Endothelial cell of umbilical vein (primary cell): ENCODE measurements around the gene LIN7C. TPM values are rescaled to one million over a fixed set of nuclear protein-coding genes. Genes with fewer than 3 reads are reported as not detected.

Source experiments
- BruUV-seq: library from RNA; stranded (reverse); fragments of 400-500 nt; replicated peaks from 2 replicates; lab custom pipeline; 2021; lab: Mats Ljungman, UMichigan
- CTCF ChIA-PET: fragments of 300-600, 350-600 bp; sonication (Branson Sonifier 250); formaldehyde crosslinking; loops from one replicate; lab custom pipeline; 2021; ENCODE audit warnings: antibody characterized with exemption, inconsistent platforms; lab: Charles Lee
- POLR2A ChIA-PET: fragments of 300-600, 350-600 bp; sonication (Branson Sonifier 250); formaldehyde crosslinking; loops from one replicate; lab custom pipeline; 2021; ENCODE audit warnings: antibody characterized with exemption, inconsistent platforms; lab: Charles Lee
- DNase-seq: peaks from one replicate; pipeline ENCODE4 v3.0.0-alpha.2; 2011; ENCODE audit warnings: low read depth, low spot score
- FAIRE-seq: peaks from 2 replicates; lab custom pipeline; 2011; peaks lifted over from hg19 to GRCh38; lab: Jason Lieb, UNC
- H2AFZ ChIP-seq: 2 replicates; pipeline ENCODE4 v1.6.0; 2012; ENCODE audit warnings: low read depth, low read length, control low read depth, inconsistent platforms
- H3K27ac ChIP-seq: 2 replicates; pipeline ENCODE4 v1.5.1; 2011; ENCODE audit warnings: low read depth, mild to moderate bottlenecking, control low read depth, low read length, moderate library complexity; ENCODE audit not compliant: insufficient read depth
- H3K27me3 ChIP-seq, 2 experiments: 2 replicates each; pipeline versions ENCODE4 v1.6.0 to v1.6.1; 2011; ENCODE audit warnings: low read length in 2 of 2, mixed read lengths in 1 of 2; ENCODE audit not compliant: control insufficient read depth in 2 of 2, insufficient read depth in 2 of 2
- H3K36me3 ChIP-seq, 2 experiments: 2 replicates in 1 of 2; 3 replicates in 1 of 2; pipeline ENCODE4 v1.5.1; 2011; ENCODE audit warnings: low read length in 2 of 2, mild to moderate bottlenecking in 1 of 2, moderate library complexity in 1 of 2; ENCODE audit not compliant: control insufficient read depth in 2 of 2, insufficient read depth in 2 of 2; ENCODE audit errors: extremely low read depth in 1 of 2
- H3K4me1 ChIP-seq: 3 replicates; pipeline ENCODE4 v1.5.1; 2011; ENCODE audit warnings: mild to moderate bottlenecking, low read length; ENCODE audit not compliant: control insufficient read depth, insufficient read depth; ENCODE audit errors: extremely low read depth
- H3K4me2 ChIP-seq: 2 replicates; pipeline ENCODE4 v1.6.1; 2011; ENCODE audit warnings: low read length, control low read depth, mixed read lengths; ENCODE audit not compliant: insufficient read depth
- H3K4me3 ChIP-seq, 3 experiments: fragments of 200-600 bp in 1 of 3; sonication (generic), shearing (Covaris generic) in 1 of 3; replicated peaks in 1 of 3; 2 replicates each; pipeline ENCODE4 v1.5.1; 2011 to 2016; ENCODE audit warnings: control low read depth in 3 of 3, low read length in 3 of 3, mild to moderate bottlenecking in 2 of 3, inconsistent platforms in 1 of 3, low read depth in 1 of 3, moderate library complexity in 1 of 3; ENCODE audit not compliant: insufficient read depth in 1 of 3
- H3K79me2 ChIP-seq: 2 replicates; pipeline ENCODE4 v1.6.0; 2012; ENCODE audit warnings: low read length, inconsistent platforms; ENCODE audit not compliant: control insufficient read depth, insufficient read depth
- H3K9ac ChIP-seq: replicated peaks from 2 replicates; pipeline ENCODE3; 2011; ENCODE audit warnings: low read length, control low read depth; ENCODE audit not compliant: insufficient read depth; ENCODE audit errors: extremely low read depth
- H3K9me1 ChIP-seq: replicated peaks from 3 replicates; pipeline ENCODE4 v1.6.0; 2011; ENCODE audit warnings: mild to moderate bottlenecking, low read length; ENCODE audit not compliant: control insufficient read depth, insufficient read depth; ENCODE audit errors: extremely low read depth
- H3K9me3 ChIP-seq: replicated peaks from 2 replicates; pipeline ENCODE4 v1.5.1; 2012; ENCODE audit warnings: low read length, inconsistent platforms; ENCODE audit not compliant: control insufficient read depth, insufficient read depth
- H4K20me1 ChIP-seq: replicated peaks from 2 replicates; pipeline ENCODE3; 2011; ENCODE audit warnings: mild to moderate bottlenecking, low read length; ENCODE audit not compliant: control insufficient read depth, insufficient read depth; ENCODE audit errors: extremely low read depth
- CTCF ChIP-seq, 2 donors: IDR thresholded peaks; 1 replicate in 1 of 2; 2 replicates in 1 of 2; pipeline ENCODE4 v1.5.1; 2011; ENCODE audit warnings: low read length in 2 of 2, mild to moderate bottlenecking in 2 of 2, moderate library complexity in 2 of 2, control low read depth in 1 of 2, inconsistent platforms in 1 of 2, low read depth in 1 of 2; ENCODE audit not compliant: insufficient read depth in 1 of 2; ENCODE audit errors: extremely low read depth in 1 of 2
- EZH2 ChIP-seq: IDR thresholded peaks from 2 replicates; pipeline ENCODE4 v1.6.1; 2012; ENCODE audit warnings: borderline replicate concordance, low read depth, mild to moderate bottlenecking, moderate library complexity, low read length, inconsistent platforms; ENCODE audit not compliant: severe bottlenecking
- FOS ChIP-seq: IDR thresholded peaks from 2 replicates; pipeline ENCODE4 v1.6.1; 2011; ENCODE audit warnings: mild to moderate bottlenecking, low read length, moderate library complexity, borderline replicate concordance; ENCODE audit not compliant: insufficient read depth
- GATA2 ChIP-seq: IDR thresholded peaks from 2 replicates; pipeline ENCODE4 v1.7.0; 2011; ENCODE audit warnings: low read depth, mild to moderate bottlenecking, moderate library complexity, mixed read lengths, low read length; ENCODE audit not compliant: insufficient read length, insufficient read depth
- JUN ChIP-seq: IDR thresholded peaks from 2 replicates; pipeline ENCODE4 v1.6.1; 2011; ENCODE audit warnings: borderline replicate concordance, low read depth; ENCODE audit not compliant: insufficient read length, insufficient read depth
- MAX ChIP-seq: IDR thresholded peaks from 2 replicates; pipeline ENCODE4 v1.6.1; 2011; ENCODE audit not compliant: insufficient read depth, insufficient read length
- MYC ChIP-seq: IDR thresholded peaks from one replicate; pipeline ENCODE4 v1.6.1; 2011; ENCODE audit warnings: mild to moderate bottlenecking, low read depth, low read length
- POLR2A ChIP-seq: IDR thresholded peaks from 2 replicates; pipeline ENCODE4 v1.6.1; 2012; ENCODE audit warnings: low read depth, mild to moderate bottlenecking, control low read depth, low read length
- POLR2AphosphoS5 ChIP-seq: IDR thresholded peaks from 2 replicates; pipeline ENCODE4 v1.6.1; 2012; ENCODE audit warnings: low read depth, mild to moderate bottlenecking, control low read depth, low read length, moderate library complexity; ENCODE audit not compliant: insufficient read depth
- dilution Hi-C: fragments of 300-500 bp; cut with MboI; formaldehyde crosslinking; loops from one replicate; pipeline ENCODE4 v1.15.0; 2019; ENCODE audit warnings: low sequenced_read_pairs; ENCODE audit not compliant: extremely low pct_ligation_motif_present
- intact Hi-C: fragments of 100-400 bp; cut with micrococcal nuclease; formaldehyde crosslinking; loops from one replicate; pipeline ENCODE4 v1.10.0; 2022
- polyA plus RNA-seq, 4 experiments: library from polyadenylated mRNA; depleted of rRNA in 3 of 4; stranded (reverse) in 3 of 4; unstranded in 1 of 4; fragments of >200 nt; gene quantifications; 2 replicates each; pipeline versions ENCODE4 v1.2.1 to v1.2.3, GENCODE V29; 2011 to 2012; ENCODE audit warnings: missing spikeins in 1 of 4
- total RNA-seq: library from RNA; stranded (reverse); gene quantifications from 2 replicates; pipeline ENCODE4 v1.2.3, GENCODE V29; 2021

The LIN7C gene
- total and polyA plus RNA-seq, 2 donors (not counting 3 experiments of a cell fraction or from before 2014, with no cell fraction given) = 7.1 to 24.9 TPM

- intact Hi-C loops = no loop called here
- TF ChIP-seq EZH2 (no peak), MAX (no peak), MYC (no peak), JUN (no peak), FOS (no peak), POLR2AphosphoS5 (no peak), POLR2A (no peak), CTCF (IDR thresholded peaks at IDR 0.05; ENCODE audit: extremely low read depth in 1 of 2, insufficient read depth in 1 of 2, low read depth in 1 of 2, low read length in 2 of 2) (no peak), GATA2 (no peak)
- POLR2A ChIA-PET = interaction anchor here (0.7 kb wide), 1 partner anchor 929 kb away, joined by 3 read pairs; no protein-coding TSS in a partner anchor
- no peak overlapping the region for H3K4me3 ChIP-seq
- H3K27me3 ChIP-seq = no peaks in the 10 kb centered on the region
- H3K9me1 ChIP-seq = no peaks in the 10 kb centered on the region
- H3K9me3 ChIP-seq = no peaks in the 10 kb centered on the region
- H2AFZ ChIP-seq = no peak overlapping the region
- DNase-seq (no peak), FAIRE-seq (no peak)
- peaks cover 2% of the 10 kb centered on the region for H3K79me2 ChIP-seq
- CTCF ChIA-PET = interaction anchor here (0.8 to 6.7 kb wide), 16 partner anchors 9 to 1838 kb away, joined by 3 to 72 read pairs (median 4); partner anchors contain the start of genes LGR4 and LIN7C
- peaks cover 2% of the 10 kb centered on the region for H4K20me1 ChIP-seq
- H3K4me1 ChIP-seq = no peaks in the 10 kb centered on the region
- BruUV-seq = no TSS peak
- no peak overlapping the region for H3K27ac ChIP-seq
- no peak overlapping the region for H3K9ac ChIP-seq
- dilution Hi-C loops = loop anchor here (25.0 kb wide), 1 partner anchor 309 kb away; no protein-coding TSS in a partner anchor
- peaks cover 7 to 18% of the 10 kb centered on the region in 2 experiments for H3K36me3 ChIP-seq
- H3K4me2 ChIP-seq = no peak overlapping the region
Measured at GRCh38 chr11:27496461-27496860, 10.1 kb downstream of the LIN7C start.
